GM21825 (cell line): ENCODE results near the gene ZNF117.
"Not testable (repeated sequence)": the region's sequence is repeated elsewhere in the genome, so short reads cannot be mapped to it uniquely, and the experiment has no call there.

Experiments
- ATAC-seq: cut with Tn5 transposase; IDR thresholded peaks from one replicate; pipeline ENCODE4 v1.9.1; 2021; ENCODE audit warnings: mild to moderate bottlenecking, moderate library complexity; ENCODE audit not compliant: unreplicated experiment

ZNF117 gene

DNA sequence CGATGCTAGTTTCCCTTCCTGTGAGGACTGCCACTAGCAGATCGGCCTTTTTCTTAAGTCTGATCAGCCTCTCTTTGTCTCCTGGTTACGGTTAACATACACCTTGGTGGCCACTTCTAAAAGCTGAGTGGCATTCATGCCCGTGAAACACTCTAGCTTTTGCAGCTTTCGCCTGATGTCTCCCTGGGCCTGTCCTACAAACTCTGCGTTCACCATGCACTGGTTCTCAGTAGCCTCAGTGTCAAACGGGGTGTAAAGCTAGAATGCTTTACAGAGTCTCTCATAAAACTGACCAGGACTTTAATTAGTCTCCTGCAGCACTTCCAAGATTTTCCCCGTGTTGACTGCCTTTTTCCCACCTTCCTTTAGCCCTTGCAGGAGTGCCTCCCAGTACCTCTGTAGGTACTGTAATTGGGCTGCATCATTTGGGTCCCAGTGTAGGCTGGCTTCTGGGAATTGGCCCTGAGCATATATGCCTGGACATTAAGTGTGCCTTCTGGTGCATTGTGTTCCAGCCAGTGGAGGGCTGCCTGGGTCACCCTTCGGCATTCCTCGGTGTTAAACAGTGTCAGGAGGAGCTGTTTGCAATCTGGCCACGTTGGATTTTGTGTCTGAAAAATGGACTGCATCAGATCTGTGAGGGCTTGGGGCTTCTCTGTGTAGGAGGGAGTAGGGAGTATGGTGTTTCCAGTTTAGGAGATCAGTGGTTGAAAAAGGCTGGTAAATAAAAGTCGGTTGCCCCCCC lies 6.5 kb upstream of the ZNF117 start:
- ATAC-seq, result no peak

DNA sequence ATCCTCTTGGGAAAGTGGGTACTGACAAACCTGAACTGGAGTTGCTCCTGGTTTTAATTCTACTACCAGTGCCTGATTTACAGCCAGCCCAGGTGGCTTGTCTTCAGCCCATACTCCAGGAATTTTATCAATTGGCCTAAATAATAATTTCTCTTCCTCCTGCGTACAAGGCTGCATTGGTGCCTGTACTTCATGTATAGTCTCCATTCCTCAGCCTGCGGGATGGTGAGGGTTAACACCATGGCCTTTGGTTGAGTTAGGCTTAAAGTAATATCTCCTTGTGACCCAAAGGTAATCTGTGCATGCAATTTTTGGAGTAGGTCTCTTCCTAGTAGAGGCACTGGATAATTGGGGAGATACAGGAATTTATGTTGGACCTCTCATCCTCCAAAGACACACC lies 5.5 kb upstream of the ZNF117 start:
- no peak for ATAC-seq

DNA sequence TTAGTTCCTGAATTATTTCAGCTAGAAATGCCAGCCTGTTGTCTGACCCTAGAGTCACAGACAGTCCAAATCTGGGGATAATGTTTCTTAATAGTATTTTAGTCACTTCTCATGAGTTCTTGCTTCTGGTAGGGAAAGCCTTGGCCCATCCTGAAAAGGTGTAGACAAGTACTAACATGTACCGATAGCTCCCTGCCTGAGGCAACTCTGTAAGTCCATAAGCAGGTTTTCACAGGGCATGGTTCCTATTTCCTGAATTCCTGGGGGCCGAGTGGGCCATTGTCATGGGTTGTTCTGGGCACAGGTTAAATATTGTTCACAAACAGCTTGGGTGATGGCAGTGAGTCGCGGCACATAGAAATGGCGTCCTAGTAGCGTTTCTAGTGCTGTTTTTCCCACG lies 3.1 kb upstream of the ZNF117 start:
- ATAC-seq, result no peak

DNA sequence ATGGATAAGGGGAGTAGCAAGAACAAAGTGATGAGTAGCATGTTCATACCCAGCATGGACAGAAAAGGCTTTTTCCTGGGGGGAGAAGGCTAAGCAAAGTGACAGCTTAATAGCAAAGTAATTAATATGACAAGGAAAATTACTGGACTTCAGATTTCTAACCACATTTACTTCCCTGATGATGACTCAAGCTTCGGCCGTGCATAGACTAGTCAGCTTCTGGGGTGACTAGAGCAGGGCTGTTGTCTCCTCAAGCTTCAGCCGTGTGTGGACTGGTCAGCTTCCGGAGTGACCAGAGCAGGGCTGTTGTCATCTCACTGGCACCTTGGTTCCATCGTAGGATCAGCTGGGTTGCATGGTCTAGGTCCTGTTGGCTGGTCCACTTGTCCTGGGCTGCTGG lies 2.1 kb upstream of the ZNF117 start:
- no peak for ATAC-seq

DNA sequence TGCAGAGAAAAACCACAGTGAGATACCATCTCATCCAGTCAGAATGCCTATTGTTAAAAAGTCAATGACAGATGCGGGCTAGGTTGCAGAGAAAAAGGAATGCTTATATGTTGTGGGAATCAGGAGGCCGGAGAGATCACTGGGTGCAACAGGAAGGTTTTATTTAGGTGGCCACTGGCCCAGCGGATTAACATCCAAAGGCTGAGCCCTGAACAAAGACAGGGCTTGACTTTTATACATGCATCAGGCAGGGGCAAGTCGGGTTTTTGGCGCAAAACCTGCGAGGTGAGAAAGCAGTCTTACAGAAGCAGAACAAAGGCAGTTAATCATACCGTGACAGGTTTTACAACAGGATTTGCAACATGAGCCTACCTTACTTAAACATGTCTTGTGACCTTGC lies 620 bp downstream of the ZNF117 start:
- no peak for ATAC-seq

DNA sequence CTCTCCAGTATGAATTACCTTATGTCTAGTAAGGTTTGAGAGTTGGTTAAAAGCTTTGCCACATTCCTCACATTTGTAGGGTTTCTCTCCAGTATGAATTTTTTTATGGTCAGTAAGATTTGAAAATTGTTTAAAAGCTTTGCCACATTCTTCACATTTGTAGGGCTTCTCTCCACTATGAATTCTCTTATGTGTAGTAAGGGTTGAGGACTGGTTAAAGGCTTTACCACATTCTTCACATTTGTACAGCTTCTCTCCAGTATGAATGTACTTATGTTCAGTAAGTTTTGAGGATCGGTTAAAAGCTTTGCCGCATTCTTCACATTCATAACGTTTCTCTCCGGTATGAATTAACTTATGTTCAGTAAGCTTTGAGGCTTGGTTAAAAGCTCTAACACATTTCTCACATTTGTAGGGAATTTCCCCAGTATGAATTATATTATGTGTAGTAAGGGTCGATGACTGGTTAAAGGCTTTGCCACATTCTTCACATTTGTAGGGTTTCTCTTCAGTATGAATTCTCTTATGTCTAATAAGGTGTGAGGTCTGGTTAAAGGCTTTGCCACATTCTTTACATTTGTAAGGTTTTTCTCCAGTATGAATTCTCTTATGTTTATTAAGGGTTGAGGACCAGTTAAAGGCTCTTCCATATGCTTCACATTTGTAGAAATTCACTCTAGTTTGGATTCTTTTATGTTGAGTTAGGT lies 12.2 kb downstream of the ZNF117 start:
- ATAC-seq, result no peak

DNA sequence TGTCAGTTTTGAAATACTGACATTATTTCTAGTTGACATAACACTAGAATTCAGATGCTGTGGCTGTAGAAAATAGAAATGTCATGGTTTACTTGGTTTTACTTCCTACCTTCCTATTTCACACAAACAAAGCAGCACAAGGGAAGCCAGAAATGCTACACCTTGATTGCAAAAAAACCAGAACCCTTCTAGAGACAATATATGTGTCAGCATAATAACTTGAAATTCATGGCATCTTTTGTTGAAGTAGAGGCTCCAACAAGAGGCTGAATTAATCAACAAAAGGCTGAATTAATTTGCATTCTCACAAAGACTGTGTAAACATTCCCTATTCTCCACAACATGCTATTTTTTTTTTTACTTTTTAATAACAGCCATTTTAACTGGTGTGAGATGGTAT lies 25.2 kb downstream of the ZNF117 start:
- no peak for ATAC-seq

DNA sequence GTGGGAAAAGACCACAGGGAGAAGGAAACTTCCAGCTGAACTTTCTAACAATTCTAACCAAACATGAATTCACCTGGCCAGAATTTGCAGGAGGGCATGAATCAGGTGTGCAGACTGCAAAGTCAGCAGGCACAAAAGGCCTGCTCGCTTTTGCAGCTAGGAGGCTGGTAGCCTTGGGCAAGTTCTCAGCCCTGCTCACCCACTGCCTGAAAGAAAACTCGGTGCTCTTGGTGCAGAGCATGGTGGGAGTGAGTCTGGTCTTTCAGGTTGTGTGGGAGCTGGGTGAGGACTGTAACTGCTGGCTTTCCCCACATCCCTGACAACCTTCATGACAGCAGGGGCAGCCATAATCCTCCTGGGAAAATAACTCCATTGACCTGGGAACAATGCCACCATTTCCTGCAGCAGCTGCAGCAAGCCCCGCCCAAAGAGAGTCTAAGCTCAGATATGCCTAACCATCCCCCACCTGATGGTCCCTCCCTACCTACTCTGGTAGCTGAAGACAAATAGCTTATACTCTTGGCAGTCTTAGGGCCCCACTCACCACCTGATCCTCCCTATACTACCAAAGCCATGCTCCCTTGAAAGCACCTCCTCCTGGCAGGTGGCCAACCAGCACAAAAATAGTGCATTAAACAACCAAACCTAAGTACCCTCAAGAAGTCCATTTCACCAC lies 31.6 kb downstream of the ZNF117 start:
- ATAC-seq, result no peak

DNA sequence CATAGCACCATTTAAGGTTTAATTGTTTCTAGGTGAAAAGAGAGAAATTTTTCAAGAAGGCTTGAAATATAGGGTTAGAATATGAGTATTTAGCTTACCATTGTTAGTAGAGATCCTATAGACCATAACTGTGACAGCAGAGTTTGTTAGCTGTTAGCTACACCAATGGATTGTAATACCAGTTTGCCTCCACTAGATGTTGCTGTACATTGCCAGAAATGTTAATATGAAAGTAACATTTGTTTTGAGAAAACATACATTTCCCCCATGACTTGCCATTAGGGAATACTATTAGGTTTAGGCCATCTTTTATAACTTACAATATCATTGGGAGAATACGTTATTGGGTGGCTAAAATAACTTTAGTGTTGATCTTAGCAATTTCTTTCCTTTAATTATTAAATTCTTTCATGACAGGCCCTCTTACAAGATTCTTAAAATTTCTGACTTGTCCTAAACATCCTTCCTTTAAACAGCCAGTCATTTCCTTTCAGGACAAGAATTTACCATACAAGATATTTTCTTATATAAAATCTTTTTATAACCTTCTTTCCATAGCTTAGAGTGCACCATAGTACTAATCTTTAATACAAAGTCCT lies 39.5 kb downstream of the ZNF117 start:
- ATAC-seq, result no peak

DNA sequence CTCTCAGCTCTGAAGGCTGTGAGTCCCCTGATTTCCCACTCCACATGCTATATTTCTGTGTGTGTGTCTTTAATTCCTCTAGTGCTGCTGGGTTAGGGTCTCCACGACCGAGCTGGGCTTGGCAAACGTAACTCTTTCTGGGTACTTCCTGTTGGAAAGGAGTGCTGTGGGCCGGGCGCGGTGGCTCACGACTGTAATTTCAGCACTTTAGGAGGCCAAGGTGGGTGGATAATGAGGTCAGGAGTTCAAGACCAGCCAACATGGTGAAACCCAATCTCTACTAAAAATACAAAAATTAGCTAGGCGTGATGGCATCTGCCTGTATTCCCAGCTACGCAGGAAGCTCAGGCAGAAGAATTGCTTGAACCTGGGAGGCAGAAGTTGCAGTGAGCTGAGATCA lies 40.2 kb downstream of the ZNF117 start:
- ATAC-seq, result not testable (repeated sequence)

DNA sequence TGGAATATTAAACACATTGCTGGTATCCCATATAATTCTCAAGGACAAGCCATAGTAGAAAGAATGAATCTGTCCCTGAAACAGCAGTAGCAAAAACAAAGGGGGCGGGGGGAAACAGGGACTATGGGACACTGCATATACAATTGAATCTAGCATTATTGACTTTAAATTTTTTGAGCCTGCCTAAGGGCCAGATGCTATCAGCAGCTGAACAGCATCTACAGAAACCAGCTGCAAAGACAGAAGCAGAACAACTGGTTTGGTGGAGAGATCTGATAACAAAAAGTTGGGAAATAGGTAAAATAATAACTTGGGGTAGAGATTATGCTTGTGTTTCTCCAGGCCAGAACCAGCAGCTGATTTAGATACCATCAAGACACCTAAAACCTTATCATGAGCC lies 42.1 kb downstream of the ZNF117 start:
- ATAC-seq, result not testable (repeated sequence)

DNA sequence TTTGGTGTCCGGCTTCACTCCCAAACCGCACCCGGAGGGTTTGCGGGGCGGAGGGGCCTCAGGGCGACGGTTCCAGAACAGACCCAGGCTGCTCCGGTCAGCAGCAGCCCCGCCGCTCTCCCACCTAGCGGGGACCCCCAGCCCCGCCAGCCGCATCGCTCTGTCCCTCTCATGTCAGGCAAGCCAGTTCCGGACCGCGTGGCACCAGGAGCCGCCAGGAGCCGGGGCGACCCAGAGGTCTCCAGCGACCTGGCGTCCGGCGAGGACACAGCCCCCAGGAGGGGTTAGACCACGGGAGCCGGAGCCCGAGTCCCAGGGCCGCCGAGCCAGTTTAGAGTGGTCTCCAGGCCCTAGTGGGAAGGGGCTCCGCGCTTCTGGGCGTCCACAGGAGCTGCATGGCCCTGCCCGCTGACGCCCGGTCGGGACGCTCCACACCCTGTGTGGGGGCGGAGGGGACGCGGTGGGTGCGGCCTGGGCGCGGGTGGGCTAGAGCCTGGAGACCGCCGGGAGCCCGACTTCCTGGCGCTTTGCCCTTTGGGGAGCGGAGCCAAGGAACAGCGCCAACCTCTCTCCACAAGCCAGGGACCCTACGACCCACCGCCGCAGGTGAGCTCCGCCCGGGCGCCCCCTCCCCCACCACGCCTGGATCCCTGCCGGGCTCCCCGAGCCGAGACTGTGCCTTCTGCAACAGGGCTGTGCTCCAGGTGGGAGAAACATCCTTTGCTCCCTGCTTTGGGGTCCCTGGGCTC lies 43.4 kb downstream of the ZNF117 start:
- no peak for ATAC-seq

DNA sequence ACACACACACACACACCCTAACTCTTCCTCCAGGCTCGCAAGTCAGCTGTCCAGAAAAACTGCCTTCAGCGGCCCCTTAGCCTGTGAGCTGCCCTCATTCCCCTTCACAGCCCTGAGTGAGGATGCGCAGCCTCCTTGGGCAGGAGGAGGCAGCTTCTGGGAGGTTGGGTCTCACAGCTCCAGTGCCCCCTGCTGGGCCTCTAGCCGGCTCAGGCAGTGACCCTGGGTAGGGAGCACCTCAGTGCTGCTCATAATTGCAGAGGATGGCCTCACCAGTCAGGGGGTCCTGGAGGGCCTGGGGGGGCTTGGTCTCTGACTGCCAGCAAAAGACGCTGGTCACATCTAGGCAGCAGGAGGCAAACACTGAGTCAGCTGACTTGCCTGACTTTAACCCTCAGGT lies 44.1 kb downstream of the ZNF117 start:
- ATAC-seq, result no peak

DNA sequence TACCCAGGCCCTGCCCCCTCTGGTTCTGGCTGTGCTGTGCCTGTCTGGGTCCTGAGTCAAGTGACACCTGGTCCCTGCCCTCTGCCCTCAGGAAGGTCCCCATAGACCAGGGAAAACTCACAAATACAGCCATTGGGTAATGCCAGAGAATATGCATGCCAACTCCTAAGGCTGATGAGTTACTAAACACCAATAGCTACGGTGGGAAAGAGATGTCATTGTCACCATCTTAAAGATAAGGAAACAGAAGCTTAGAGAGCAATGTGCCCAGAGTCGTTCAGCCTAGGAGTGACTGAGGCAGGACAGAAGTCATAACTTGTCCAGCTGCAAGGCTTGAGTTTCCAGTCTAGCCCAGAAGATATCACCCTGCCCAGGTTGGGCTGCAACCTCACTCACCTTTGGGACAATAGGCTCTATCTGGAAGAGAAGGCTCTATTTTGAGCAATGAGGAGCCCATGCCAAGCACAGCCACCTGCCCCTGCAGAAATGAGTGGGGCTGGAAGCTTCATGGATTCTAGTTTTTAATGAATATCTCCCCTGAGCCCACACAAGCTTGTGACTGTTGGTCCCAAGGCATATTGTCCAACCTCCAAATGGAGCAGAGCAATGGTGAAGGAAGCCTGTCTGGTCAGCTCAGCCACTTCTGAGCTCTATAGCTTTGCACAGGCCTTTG lies 45.2 kb downstream of the ZNF117 start:
- no peak for ATAC-seq

DNA sequence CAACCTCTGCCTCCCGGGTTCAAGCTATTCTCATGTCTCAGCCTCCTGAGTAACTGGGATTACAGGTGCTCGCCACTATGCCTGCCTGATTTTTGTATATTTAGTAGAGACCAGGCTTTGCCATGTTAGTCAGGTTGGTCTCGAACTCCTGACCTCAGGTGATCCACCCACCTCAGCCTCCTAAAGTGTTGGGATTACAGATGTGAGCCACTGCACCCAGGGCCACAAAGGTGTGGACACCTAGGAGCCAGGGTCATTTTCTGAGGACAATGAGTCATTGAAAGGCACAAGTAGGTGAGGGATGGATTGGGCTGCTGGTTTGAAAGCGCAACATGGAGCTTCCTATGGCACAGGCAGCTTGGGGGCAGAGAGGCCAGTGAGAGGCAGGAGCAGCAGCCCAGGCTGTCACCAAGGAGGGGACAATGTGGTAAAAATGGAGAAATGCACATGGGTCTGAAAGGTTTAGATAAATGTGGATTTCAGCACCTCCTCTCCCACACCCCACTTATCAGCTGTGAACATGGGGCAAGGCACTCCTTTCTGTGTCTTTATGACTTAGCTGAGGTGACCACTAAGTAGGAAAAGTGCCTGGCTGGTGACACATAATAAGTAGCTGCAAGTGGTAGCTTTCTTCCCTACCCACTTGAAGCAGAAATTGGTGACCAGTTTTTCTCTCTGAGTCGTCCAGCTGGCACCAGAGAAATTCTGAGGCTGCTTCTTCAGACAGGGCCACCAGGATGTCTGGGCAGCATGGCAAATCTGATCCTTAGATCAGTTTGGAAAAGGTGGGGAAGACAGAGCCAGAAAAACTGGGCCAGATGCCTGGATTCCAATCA lies 46.0 kb downstream of the ZNF117 start:
- ATAC-seq, result not testable (repeated sequence)

DNA sequence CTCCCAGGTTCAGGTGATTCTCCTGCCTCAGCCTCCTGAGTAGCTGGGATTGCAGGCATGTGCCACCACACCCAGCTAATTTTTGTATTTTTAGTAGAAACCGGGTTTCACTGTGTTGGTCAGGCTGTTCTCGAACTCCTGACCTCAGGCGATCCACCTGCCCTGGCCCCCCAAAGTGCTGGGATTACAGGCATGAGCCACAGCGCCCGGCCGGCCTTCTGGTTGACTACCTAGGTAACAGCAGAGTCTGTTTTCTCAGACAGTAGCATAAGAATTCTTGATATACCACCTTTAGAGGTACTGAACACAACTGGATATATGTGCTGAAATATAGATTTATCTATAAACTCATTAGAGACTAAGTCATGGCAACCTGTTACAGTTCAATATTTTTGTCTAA lies 50.8 kb downstream of the ZNF117 start:
- not testable (repeated sequence) for ATAC-seq

DNA sequence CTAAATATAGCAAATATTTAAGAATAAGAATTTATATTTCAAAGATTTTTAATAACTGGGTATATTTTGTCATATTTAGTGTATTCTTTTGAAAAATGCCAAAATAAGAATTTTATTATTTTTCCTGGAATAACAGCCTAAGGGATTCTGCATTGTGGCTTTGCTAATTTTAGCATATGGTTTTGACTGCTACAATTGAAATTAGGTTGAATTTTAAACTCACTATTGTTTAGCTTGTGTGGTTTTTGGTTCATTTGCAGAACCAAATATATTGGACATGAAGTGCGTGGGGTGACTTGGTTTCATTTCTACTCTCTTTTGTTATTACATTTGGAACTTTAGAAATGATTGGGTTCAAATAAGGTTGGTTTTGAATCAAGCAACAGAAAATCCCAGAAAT lies 52.3 kb downstream of the ZNF117 start:
- no peak for ATAC-seq

DNA sequence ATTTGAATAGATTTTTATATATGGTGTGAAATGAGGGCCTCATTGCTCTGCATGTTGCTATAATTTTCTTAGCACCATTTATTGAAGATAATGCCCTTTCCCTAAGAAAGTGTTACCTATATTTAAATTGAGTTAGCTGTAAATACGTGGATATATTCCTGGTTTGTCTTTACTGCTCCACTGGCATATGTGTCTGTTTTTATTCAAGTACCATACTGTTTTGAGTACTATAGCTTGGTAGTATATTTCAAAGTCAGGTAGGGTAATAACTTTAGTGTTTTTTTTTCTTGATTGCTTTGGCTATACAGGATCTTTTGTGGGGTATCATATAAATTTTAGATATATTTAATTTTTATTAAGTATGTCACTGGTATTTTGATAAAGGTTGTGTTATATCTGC lies 56.4 kb downstream of the ZNF117 start:
- no peak for ATAC-seq
